HG03565 (cell line): ENCODE data around the gene CCDC120.

Source experiments
- ATAC-seq: cut with Tn5 transposase; IDR thresholded peaks from one replicate; pipeline ENCODE4 v1.9.1; 2021; ENCODE audit warnings: mild to moderate bottlenecking, moderate library complexity; ENCODE audit not compliant: unreplicated experiment

CCDC120 gene

DNA sequence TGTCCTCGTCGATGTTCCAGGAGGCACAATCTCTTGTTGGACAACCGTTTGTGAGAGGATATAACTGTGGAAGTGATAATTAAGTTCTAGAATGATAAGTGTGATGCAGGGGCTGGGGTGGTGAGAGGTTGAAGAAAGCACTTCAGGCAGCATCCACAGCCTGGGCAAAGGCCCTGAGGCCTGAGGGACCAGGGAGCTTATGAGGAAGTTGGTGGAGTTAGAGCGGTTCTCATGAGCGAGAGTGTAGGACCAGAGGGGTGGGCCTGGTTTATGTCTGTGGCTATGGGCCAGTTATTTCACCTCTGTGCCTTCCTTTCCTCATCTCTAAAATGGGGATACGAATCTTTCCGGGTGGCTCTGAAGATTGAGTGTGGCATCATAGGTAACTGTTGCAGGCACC lies 2.7 kb downstream of the CCDC120 start:
- no peak for ATAC-seq

DNA sequence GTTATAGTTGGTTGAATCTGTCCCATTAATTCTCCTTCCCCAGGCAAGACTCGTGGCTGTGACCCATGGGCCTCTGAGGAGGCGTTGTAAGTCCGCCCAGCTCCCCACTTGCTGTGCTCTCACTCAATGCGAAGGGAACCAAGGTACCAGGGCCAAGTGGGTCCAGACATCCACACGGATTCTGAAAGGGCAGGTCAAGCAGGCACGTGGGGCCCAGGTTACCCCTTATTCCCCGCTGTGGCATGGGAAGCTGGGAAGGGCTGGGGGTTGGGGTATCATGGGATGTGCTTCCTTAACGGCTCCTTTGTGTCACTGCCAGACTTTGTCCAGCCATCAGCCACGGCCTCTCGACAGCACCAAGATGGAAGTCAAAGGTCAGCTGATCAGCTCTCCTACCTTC lies 3.1 kb downstream of the CCDC120 start:
- no peak for ATAC-seq

DNA sequence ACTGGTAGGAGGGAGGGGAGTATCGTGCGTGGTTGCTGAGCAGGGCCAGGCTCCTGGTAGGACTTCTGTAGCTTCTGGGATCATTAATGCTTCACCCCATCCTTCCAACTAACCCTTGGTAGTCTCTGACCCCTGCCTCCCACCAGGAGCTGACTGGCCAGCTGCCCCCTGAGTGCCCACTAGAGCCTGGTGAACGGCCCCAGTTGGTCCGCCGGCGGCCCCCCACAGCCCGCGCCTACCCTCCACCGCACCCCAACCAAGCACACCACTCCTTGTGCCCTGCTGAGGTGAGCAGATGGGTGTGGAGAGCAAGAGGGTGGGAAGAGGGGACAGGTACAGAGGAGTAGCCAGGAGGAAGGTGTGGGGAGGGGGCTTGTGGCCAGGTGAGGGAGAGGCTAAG lies 4.9 kb downstream of the CCDC120 start:
- no peak for ATAC-seq

DNA sequence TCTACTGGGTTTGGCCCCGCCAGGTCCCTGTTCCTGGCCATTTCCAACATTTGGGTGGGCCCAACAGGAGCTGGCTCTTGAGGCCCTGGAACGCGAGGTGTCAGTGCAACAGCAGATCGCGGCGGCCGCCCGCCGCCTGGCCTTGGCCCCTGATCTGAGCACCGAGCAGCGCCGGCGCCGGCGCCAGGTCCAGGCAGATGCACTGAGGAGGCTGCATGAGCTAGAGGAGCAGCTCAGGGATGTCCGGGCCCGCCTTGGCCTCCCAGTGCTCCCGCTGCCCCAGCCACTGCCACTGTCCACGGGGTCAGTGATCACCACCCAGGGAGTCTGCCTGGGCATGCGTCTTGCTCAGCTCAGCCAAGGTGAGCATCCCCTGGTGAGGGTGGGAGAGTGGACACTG lies 5.5 kb downstream of the CCDC120 start:
- no peak for ATAC-seq

DNA sequence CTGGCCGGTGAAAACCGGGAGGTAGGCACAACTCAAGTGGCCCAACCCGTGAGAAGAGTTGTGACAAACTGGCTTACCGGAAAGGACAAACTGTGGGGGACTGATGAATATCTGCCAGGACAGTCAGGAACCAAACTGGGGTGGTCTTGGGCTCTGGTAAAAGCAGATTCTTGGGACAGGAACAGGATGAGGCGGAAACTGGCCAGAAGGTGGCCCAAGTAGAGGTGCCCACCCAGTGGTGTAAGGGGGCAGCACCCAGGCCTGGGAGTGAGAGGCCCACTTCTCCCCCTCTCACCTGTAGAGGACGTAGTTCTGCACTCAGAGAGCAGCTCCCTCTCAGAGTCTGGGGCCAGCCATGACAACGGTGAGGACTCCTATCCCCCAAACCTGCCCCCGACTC lies 5.9 kb downstream of the CCDC120 start:
- ATAC-seq, result no peak

DNA sequence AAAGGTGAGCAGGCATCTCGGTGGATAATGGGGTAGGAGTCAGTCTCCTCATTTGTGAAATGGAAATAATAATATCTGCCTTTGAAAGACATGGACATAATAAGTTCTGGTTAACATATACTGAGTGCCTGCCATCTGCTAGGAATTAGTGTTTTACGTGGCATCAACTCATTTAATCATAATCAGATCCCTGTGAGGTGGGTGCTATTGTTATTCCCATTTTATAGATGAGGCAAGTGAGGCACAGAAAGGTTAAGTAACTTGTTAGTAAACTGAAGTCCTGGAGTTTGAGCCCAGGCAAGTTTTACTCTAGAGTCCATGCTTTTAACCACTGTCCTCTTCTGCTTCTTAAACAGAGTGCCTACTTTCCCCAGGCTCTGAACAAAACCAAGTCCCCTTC lies 7.5 kb downstream of the CCDC120 start:
- ATAC-seq, result no peak

DNA sequence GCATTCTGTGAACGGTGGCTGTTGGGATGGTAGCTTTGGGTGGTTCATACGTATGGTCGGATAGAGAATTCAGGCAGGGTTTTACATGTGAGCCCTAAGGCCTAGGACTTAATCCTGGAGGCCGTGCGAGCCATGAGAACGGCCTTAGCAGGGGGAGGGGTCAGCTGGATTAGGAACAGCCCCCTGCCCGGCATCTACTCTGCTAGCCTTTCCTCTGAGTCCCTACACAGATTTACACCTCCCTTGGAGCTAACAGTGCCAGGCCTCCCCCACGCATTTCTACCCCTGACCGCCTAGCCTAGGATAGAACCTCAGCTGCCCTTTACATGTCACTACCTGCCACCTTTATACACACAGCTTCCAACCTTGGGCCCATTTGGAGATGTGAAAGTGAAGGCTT lies 7.9 kb downstream of the CCDC120 start:
- no peak for ATAC-seq

DNA sequence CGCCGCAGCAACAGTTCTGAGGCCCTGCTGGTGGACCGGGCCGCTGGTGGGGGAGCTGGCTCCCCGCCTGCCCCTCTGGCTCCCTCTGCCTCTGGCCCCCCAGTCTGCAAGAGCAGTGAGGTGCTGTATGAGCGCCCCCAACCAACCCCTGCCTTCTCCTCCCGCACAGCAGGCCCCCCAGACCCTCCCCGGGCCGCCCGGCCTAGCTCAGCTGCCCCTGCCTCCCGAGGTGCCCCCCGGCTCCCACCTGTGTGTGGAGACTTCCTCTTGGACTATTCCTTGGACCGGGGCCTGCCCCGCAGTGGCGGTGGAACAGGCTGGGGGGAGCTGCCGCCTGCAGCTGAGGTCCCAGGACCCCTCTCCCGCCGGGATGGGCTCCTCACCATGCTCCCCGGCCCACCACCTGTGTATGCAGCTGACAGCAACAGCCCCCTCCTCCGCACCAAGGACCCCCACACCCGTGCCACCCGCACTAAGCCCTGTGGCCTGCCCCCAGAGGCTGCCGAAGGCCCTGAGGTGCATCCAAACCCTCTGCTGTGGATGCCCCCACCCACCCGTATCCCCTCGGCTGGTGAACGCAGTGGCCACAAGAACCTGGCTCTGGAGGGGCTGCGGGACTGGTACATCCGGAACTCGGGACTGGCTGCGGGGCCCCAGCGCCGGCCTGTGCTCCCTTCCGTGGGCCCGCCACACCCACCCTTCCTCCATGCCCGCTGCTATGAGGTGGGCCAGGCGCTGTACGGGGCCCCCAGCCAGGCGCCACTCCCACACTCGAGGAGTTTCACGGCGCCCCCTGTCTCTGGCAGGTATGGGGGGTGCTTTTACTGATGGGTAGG lies 8.7 kb downstream of the CCDC120 start:
- no peak for ATAC-seq

DNA sequence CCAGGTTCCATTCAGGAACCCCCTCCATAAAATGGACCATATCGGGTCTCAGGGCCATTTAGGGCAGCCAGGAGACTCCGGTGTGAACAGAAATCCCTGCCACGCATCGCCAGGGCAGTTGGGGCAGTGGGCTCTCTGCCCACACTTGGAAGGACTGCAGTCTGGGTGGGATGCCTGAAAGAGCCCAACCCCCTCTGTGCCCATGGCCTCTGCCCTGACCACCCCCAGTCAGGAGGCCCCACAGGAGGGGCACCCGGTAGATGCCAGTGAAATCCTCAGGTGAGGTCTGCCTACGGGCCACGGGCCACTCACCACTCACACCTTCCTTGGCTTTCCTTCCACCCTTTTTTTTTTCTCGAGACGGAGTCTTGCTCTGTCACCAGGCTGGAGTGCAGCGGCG lies 10.2 kb downstream of the CCDC120 start:
- ATAC-seq, result no peak

DNA sequence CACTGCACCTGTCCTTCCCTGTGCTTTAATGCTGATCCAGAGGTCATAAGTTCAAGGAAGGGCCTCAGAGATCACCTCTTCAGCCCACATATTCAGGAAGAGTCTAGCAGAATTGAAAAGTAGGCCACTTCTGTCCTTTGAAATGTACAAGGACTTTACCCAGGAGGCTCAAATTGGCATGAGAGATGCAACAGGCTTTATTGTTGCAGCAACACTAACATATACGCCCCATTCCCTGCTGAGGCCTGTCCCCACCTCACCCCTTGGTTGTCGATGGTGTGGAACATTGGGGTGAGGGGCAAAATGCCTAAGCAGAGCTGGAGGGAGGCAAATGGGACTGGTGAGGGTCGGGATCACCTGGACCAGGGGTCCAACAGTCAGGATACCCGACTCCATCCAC lies 12.2 kb downstream of the CCDC120 start:
- ATAC-seq, result no peak

DNA sequence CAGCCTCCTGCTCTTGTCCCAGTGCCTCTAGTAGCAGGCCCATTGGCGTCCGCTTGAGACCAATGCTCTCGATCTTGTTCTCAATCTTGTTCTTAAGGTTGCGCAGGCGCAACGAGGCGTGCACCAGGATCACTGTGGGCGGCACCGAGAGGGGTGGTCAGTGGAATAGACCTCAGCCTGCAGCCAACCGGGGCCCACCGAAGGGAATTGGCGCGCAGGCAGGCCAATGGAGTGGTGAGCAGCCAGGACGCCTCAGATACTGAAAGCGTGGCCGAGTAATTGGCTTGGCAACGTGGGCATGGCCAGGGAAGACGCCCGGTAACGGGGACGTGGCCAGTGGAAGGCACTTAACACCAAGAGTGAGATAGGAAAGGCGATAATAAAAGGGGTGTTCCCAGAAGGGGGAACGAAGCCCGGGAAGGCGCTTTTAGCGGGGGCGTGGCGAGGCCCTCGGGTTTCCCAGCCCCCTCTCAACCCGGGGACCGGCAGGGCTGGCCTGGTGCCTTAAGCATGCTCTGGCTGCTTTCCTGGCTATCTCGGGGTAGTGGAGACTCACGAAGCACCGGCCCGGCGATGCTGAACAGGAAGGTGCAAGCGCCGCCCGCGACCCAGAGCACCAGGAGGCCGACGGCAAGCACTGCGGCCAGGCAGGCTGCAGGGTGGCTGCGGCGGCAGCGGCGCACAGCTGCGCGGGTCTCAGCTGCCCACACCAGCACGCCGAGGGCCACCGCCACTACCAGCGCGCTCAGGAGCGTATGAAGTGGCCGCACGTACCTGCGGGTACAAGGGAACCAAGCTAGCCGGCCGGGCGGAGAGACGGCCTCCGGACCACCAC lies 13.3 kb downstream of the CCDC120 start:
- ATAC-seq, result no peak

DNA sequence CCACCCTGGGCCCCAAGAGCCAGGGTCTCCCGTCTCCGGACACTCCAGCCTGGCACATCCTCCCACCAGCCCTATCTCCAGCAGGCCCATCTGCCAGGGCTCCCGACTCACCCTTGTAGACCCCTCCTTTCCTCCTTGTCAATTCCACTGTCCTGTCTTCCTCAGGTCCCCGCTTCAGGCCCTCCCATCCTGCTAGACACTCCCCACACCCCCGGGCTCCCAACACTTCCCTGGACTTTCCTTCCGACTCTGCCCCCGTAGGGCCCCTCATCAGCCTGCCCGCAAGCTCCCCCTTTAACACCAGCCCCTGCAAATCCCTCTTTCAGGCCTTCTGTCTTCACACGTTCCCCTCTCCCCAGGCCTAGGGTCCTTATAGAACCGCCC lies 13.9 kb downstream of the CCDC120 start:
- ATAC-seq, result no peak

DNA sequence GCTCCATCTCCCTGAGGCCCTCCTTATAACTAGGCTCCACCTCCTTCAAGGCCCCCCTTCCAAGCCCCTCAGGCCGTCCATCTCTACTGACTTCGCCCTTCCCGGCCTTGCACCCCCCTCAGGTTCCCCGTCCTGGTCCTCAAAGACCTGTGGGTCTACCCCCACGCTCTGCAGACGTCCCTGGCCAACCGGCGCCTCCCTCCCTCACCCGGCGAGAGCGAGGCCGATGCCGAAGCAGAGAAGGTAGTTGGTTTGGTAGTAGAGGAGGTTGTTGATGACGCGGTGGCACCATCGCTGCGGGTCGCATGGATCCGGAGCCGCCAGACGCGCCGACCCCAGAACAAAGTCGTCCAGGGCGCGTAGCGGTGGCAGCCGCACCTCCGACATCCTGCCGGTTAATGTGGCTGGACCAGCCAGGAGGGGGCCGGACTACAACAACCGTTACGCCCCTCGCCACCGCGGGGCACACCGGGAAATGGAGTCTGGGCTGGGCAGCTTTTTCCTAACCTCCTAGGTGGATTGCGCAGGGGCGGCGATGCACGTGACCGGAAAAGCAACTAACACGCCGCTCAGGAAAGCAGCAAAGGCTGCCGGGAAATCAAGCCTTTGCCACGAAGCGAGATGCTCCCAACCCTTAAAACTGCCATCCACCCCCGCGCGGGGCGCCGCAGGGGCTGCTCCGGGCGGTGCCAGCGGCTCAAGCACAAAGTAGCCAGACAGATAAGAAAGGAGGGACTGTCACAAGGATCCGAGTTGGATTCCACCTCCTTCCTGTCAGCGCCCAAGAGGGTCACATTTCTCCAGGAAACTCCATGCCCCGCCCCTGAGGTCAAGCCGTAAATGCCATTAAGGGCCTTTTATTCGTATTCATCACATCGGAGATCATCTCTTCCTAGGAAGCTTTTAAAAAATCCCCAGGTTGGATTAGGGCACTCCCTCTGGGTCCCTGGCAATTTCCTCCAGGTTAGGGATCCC lies 15.1 kb downstream of the CCDC120 start, which contains the start of gene PRAF2:
PRAF2 (minus strand) TSS at position 402 of the 975 bp plus-strand sequence; CDS start at position 387, 15 bp downstream.
- ATAC-seq, result peak; percentile 92

DNA sequence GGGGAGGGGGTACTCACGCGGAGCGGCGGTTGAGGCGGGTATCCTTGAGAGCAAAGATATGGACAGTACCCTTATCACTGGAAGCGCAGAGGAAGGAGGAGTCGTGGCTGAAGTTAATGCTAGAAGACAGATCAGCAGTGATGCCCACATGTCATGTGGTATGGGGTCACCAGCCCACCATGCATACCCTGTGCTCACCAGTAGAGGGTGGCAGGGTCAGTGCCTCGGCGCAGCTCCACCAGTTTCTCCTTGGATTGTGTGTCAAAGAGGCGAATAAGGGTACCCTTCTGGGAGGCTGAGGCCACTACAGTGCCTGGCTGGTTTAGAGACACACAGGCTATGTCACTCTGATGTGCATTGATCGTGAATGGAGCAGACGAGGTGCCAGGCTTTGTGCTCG lies 16.5 kb downstream of the CCDC120 start:
- no peak for ATAC-seq

DNA sequence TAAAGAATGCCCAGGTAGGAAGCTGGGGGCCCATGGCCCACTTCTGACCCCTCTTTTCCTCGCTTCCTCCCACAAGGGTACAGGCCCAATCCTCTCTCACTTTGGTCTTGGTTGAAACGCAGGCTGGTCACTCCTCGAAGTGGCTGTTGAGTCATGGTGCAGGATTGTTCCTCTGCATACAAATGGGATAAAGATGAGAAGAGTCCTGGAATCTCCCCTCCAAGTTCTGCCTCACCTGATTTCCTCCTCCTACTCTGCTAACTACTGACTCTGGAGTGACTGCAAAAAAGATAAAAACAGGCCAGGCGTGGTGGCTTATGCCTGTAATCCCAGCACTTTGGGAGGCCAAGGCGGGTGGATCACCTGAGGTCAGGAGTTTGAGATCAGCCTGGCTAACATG lies 19.1 kb downstream of the CCDC120 start:
- no peak for ATAC-seq

DNA sequence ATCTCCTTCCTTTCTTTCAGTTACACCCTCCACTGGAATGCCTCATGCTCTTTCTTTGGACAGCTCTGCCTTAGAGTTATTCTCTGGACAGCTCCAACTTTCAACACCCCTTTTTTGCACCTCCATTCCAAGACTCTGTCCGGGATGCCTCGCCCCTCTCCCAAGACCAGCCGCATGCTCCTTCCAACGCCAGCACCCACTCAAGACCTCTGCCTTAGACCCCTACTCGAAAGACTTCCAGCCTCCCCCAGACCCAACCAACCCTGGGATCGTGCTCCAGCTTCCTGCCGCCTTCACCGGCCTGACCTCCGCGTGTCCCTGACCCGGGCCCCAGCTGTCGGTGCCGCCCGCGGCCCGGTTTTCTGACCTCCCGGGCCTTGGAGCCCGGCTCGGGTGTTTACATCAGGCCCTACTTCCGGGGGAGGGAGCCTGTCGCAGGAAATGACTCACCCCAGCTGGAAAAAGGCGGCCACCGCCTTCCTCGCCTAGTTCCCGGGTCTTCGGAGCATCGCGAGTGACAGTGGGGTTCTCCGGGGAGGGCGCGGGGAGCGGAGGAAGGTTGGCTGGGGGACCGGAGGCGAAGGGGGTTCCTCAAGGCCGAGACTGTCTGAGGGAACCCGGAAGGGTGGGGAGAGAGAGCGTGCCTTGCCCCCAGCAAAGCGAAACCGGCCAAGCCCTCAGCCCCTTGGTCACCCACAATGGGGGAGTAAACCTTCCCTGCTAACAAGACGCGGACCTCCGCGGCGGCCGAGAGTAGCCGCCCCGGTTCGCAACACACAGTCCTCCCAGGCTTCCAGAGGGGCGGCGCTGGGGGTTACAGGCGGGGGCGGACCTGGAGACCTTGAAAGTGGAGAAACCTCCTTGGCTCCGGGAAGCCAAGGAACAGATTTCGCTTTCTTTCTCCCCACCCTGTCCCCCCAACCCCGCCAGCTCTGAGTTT lies 21.0 kb downstream of the CCDC120 start, which contains the start of gene WDR45:
WDR45 (minus strand) TSS at position 399 of the 940 bp plus-strand sequence. CDS start 1,792 bp downstream, outside the sequence.
- peak; percentile 54 for ATAC-seq

DNA sequence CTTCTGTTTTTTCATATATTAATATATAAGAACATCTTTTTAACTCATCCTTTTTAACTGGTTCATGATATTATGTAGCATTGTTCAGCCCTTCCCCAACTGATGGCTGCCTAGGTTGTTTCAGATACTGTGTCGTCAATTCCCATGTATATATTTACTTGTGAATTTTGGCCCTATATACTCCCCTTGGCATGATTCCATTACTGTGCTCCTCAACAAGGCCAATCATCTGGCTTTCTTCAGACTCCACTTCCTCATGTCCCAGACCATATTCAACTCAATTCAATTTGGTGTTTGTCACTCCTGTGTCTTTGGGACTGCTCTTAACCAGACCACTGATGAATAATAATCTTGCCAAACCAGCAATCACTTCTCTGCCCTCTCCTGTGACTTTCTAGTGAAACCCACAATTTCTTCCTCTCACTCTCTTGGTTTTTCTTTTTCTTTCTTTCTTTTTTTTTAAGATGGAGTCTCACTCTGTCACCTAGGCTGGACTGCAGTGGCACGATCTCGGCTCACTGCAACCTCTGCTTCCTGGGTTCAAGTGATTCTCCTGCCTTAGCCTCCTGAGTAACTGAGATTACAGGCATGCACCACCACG lies 23.6 kb downstream of the CCDC120 start:
- ATAC-seq, result no peak

DNA sequence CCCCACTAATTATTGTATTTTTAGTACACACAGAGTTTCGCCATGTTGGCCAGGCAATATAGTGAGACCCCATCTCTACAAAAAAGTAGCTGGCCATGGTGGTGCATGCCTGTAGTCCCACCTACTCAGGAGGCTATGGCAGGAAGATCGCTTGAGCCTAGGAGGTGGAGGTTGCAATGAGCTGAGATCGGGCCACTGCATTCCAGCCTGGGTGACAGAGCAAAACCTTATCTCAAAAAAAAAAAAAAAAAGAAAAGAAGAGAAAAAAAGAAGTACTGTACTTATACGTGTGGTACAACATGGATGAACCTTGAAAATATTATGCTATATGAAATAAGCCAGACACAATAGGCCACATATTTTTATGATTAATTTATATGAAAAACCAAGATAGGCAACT lies 30.8 kb downstream of the CCDC120 start:
- no peak for ATAC-seq

DNA sequence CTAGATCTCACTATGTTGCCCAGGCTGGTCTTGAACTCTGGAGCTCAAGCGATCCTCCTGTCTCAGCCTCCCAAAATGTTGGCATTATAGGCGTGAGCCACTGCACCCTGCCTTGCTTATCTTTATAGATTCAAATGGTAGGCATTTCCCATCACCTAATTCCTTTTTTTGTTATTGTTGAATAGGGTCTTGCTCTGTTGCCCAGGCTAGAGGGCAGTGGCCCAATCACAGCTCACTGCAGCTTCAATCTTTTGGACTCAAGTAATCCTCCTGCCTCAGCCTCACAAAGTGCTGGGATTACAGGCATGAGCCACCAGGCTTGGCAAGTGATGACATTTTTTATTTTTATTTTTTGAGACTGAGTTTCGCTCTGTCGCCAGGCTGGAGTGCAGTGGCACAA lies 37.6 kb downstream of the CCDC120 start:
- no peak for ATAC-seq
